ENCODE measurements around the gene RFPL4A.
"Not testable (repeated sequence)": the region's sequence is repeated elsewhere in the genome, so short reads cannot be mapped to it uniquely, and the experiment has no call there.

The RFPL4A gene

DNA sequence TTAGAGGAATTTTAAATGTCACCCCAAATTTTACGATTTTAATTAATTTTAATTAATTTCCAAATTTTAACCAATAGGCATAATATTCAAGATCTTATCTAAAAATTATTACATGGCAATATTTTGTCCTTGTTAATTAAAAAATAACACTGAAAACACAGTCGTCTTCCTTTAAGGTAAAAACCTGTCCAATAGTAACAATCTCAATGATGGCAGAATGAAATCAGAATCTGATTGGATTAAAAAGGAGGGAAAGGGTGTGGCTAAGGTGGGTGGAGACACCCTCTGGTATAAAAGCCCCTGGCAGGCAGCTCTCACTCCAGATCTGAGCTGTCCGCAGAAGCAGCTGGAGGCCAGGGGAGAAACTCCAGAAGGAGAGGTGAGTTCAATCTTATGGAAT is at the start of gene RFPL4A:
Gene RFPL4A (plus strand): TSS at position 301 of the 400 bp plus-strand sequence. CDS start 2,704 bp downstream, outside the sequence.
- not testable (repeated sequence) for H3K27ac ChIP-seq (ENCODE audit: low read depth in 2 of 2, low read length in 2 of 2)

DNA sequence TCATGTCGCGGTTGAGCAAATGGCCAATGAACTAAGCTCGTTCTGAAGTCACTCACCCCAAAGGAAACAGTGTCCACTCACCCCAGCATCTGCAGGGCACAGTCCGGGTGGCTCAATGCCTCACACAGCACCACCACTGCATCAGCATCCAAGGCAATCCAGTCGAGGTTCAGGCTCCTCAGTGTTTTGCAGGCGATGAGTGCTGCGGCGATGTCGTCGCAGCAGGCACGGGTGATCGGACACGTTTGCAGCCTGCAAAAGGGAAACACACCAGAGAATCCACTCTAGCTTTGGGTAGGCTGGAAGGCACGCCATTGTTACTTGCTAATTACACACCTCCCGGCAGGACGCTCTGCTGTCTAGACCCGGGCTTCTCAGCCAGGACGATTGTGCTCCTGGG is 47.2 kb upstream of the RFPL4A start:
- H3K27me3 ChIP-seq (ENCODE audit: control insufficient read depth in 2 of 2, insufficient read depth in 2 of 2, low read length in 2 of 2) = peaks cover 0 to 4% of the 10 kb centered on the region in 2 donors
- no peak overlapping the region for H3K4me3 ChIP-seq (ENCODE audit: low read length in 2 of 2)
- H3K4me1 ChIP-seq (ENCODE audit: control insufficient read depth in 2 of 2, insufficient read depth in 2 of 2, low read length in 2 of 2) = no peaks in the 10 kb centered on the region
- H3K9ac ChIP-seq (ENCODE audit: low read depth in 1 of 2, low read length in 2 of 2) = no peak overlapping the region
- H3K9me3 ChIP-seq (ENCODE audit: control insufficient read depth in 2 of 2, low read length in 2 of 2) = no peaks in the 10 kb centered on the region
- H3K36me3 ChIP-seq (ENCODE audit: control insufficient read depth in 2 of 2, insufficient read depth in 2 of 2, low read length in 2 of 2) = no peaks in the 10 kb centered on the region
- no peak overlapping the region for H3K27ac ChIP-seq (ENCODE audit: low read depth in 2 of 2, low read length in 2 of 2)

More for the DNA sequence above, at the start of gene RFPL4A:
- H3K36me3 ChIP-seq (ENCODE audit: control insufficient read depth in 2 of 2, insufficient read depth in 2 of 2, low read length in 2 of 2); H3K27me3 ChIP-seq (ENCODE audit: control insufficient read depth in 2 of 2, insufficient read depth in 2 of 2, low read length in 2 of 2); H3K4me3 ChIP-seq (ENCODE audit: low read length in 2 of 2); H3K4me1 ChIP-seq (ENCODE audit: control insufficient read depth in 2 of 2, insufficient read depth in 2 of 2, low read length in 2 of 2); H3K9ac ChIP-seq (ENCODE audit: low read depth in 1 of 2, low read length in 2 of 2); H3K9me3 ChIP-seq (ENCODE audit: control insufficient read depth in 2 of 2, low read length in 2 of 2): not testable (repeated sequence)

DNA sequence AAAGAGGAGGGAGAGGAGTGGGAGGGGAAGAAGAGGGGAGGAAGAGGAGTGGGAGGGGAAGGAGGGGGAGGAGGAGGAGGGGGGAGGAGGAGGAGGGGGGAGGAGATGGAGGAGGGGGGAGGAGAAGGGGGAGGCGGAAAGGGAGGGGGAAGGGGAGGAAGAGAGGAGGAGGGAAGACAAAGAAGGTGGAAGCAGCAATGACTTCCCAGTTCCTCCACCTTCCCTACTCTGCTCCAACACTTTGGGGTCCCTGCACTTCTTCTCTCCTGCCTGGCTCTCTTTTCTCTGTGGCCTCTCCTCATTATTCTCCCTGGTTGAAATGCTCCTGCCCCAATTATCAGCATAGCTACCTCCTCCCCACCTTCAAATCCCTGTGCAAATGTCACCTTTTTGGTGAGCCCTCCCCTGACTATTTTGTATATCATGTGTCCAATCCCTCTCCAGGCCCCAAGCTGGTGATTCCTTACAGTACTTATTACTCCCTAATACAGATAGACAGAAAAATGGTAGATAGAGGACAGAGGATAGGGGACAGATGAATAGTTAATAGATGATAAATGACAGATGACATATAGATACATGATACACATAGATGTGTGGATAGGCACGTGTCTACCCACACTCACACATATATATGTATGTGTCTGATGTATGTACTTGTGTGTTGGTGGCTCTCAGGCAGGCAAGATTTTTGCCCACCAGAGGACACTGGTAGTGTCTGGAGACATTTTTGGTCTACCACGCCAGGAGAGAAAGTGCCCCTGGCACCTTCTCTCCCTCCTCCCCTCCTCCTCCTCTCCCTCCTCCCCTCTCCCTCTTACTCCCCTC is 45.9 kb upstream of the RFPL4A start:
- Histone ChIP-seq H3K9ac (ENCODE audit: low read depth in 1 of 2, low read length in 2 of 2) (no peak overlapping the region), H3K4me3 (ENCODE audit: low read length in 2 of 2) (no peak overlapping the region), H3K4me1 (ENCODE audit: control insufficient read depth in 2 of 2, insufficient read depth in 2 of 2, low read length in 2 of 2) (no peaks in the 10 kb centered on the region), H3K27ac (ENCODE audit: low read depth in 2 of 2, low read length in 2 of 2) (no peak overlapping the region), H3K9me3 (ENCODE audit: control insufficient read depth in 2 of 2, low read length in 2 of 2) (no peaks in the 10 kb centered on the region), H3K36me3 (ENCODE audit: control insufficient read depth in 2 of 2, insufficient read depth in 2 of 2, low read length in 2 of 2) (no peaks in the 10 kb centered on the region), H3K27me3 (ENCODE audit: control insufficient read depth in 2 of 2, insufficient read depth in 2 of 2, low read length in 2 of 2) (peaks cover 0 to 5% of the 10 kb centered on the region in 2 donors)

DNA sequence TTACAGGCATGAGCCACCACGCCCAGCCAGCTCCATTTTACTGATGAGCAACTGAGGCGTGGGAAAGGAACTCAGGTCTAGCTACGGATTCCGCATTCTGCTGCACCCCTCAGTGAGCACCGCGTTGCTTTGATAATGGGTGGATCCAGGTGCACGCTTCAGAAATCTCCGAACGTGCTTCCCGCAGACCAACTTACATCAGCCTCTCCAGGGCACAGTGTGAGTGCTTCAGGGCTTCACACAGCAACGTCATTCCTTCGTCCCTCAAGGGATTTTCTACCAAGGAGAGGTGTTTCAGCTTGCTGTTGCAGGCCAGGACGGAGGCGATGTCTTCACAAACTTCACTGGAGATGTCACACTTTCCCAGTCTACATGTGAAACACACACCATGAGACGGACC is 42.4 kb upstream of the RFPL4A start:
- no peak overlapping the region for H3K9ac ChIP-seq (ENCODE audit: low read depth in 1 of 2, low read length in 2 of 2)
- no peaks in the 10 kb centered on the region for H3K4me1 ChIP-seq (ENCODE audit: control insufficient read depth in 2 of 2, insufficient read depth in 2 of 2, low read length in 2 of 2)
- H3K36me3 ChIP-seq (ENCODE audit: control insufficient read depth in 2 of 2, insufficient read depth in 2 of 2, low read length in 2 of 2) = no peaks in the 10 kb centered on the region
- H3K27ac ChIP-seq (ENCODE audit: low read depth in 2 of 2, low read length in 2 of 2) = no peak overlapping the region
- H3K9me3 ChIP-seq (ENCODE audit: control insufficient read depth in 2 of 2, low read length in 2 of 2) = peaks cover 0 to 2% of the 10 kb centered on the region in 2 donors
- H3K4me3 ChIP-seq (ENCODE audit: low read length in 2 of 2) = no peak overlapping the region
- peaks cover 0 to 5% of the 10 kb centered on the region in 2 donors for H3K27me3 ChIP-seq (ENCODE audit: control insufficient read depth in 2 of 2, insufficient read depth in 2 of 2, low read length in 2 of 2)

DNA sequence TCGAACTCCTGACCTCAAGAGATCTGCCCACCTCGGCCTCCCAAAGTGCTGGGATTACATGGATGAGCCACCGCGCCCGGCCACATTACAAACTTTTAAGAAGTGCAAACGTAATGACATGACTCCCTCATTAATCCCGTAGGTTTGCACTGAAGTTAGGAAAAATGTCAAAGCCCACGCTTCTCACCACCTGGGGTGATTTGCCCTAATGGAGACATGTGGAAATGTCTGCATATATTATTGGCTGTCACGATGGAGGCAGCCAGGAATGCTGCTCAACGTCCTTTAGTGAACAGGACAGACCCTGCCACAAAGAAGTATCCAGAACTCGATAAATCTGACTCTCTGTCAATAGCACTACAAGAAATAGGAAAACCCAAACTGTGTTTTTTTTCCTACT is 41.6 kb upstream of the RFPL4A start:
- H3K4me1 ChIP-seq (ENCODE audit: control insufficient read depth in 2 of 2, insufficient read depth in 2 of 2, low read length in 2 of 2) = no peaks in the 10 kb centered on the region
- no peak overlapping the region for H3K9ac ChIP-seq (ENCODE audit: low read depth in 1 of 2, low read length in 2 of 2)
- no peak overlapping the region for H3K4me3 ChIP-seq (ENCODE audit: low read length in 2 of 2)
- peaks cover 0 to 2% of the 10 kb centered on the region in 2 donors for H3K9me3 ChIP-seq (ENCODE audit: control insufficient read depth in 2 of 2, low read length in 2 of 2)
- peaks cover 0 to 5% of the 10 kb centered on the region in 2 donors for H3K27me3 ChIP-seq (ENCODE audit: control insufficient read depth in 2 of 2, insufficient read depth in 2 of 2, low read length in 2 of 2)
- H3K36me3 ChIP-seq (ENCODE audit: control insufficient read depth in 2 of 2, insufficient read depth in 2 of 2, low read length in 2 of 2) = no peaks in the 10 kb centered on the region
- H3K27ac ChIP-seq (ENCODE audit: low read depth in 2 of 2, low read length in 2 of 2) = no peak overlapping the region

DNA sequence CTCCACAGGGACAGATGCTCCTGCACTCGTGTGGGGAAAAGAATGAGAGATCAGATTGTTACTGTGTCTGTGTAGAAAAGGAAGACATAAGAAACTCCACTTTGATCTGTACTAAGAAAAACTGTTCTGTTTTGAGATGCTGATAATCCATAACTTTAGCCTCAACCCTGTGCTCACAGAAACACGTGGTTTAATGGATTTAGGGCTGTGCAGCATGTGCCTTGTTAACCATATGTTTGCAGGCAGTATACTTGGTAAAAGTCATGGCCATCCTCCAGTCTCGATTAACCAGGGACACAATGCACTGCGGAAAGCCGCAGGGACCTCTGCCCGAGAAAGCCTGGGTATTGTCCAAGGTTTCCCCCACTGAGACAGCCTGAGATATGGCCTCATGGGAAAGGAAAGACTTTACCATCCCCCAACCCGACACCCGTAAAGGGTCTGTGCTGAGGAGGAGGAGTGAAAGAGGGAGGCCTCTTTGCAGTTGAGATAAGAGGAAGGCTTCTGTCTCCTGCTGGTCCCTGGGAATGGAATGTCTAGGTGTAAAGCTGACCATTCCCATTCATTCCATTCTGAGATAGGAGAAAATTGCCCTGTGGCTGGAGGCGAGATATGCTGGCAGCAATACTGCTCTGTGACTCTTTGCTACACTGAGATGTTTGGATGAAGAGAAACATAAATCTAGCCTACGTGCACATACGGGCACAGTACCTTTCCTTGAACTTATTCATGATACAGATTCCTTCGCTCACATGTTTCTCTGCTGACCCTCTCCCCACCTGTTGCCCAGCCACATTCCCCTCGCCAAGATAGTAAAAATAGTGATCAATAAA is 40.8 kb upstream of the RFPL4A start:
- not testable (repeated sequence) for H3K27ac ChIP-seq (ENCODE audit: low read depth in 2 of 2, low read length in 2 of 2); H3K4me1 ChIP-seq (ENCODE audit: control insufficient read depth in 2 of 2, insufficient read depth in 2 of 2, low read length in 2 of 2); H3K9me3 ChIP-seq (ENCODE audit: control insufficient read depth in 2 of 2, low read length in 2 of 2); H3K27me3 ChIP-seq (ENCODE audit: control insufficient read depth in 2 of 2, insufficient read depth in 2 of 2, low read length in 2 of 2); H3K36me3 ChIP-seq (ENCODE audit: control insufficient read depth in 2 of 2, insufficient read depth in 2 of 2, low read length in 2 of 2); H3K4me3 ChIP-seq (ENCODE audit: low read length in 2 of 2); H3K9ac ChIP-seq (ENCODE audit: low read depth in 1 of 2, low read length in 2 of 2)

DNA sequence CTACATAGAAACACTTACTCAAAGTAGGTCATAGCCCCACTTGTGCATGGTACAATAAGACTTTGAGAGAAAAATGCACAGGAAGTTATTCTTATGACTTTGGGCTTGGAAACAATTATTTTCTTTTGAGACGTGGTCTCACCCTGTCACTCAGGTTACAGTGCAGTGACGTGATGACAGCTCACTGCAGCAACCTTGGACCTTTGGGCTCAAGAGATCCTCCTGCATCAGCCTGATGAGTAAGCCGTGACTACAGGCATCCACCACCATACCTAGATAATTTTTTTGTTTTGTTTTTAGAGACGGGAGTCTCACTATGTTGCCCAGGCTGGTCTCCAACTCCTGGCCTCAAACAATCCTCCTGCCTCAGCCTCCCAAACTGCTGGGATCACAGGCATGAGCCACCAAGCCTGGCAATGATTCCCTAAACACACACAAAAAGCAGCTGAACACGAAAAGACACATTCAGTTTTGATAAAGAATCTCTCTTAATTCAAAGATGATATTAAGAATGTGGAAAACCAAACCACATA is 38.6 kb upstream of the RFPL4A start:
- Histone ChIP-seq H3K9ac (ENCODE audit: low read depth in 1 of 2, low read length in 2 of 2) (no peak overlapping the region), H3K4me1 (ENCODE audit: control insufficient read depth in 2 of 2, insufficient read depth in 2 of 2, low read length in 2 of 2) (no peaks in the 10 kb centered on the region), H3K27me3 (ENCODE audit: control insufficient read depth in 2 of 2, insufficient read depth in 2 of 2, low read length in 2 of 2) (peaks cover 0 to 5% of the 10 kb centered on the region in 2 donors), H3K27ac (ENCODE audit: low read depth in 2 of 2, low read length in 2 of 2) (no peak overlapping the region), H3K4me3 (ENCODE audit: low read length in 2 of 2) (no peak overlapping the region), H3K36me3 (ENCODE audit: control insufficient read depth in 2 of 2, insufficient read depth in 2 of 2, low read length in 2 of 2) (no peaks in the 10 kb centered on the region), H3K9me3 (ENCODE audit: control insufficient read depth in 2 of 2, low read length in 2 of 2) (peaks cover 0 to 2% of the 10 kb centered on the region in 2 donors)

DNA sequence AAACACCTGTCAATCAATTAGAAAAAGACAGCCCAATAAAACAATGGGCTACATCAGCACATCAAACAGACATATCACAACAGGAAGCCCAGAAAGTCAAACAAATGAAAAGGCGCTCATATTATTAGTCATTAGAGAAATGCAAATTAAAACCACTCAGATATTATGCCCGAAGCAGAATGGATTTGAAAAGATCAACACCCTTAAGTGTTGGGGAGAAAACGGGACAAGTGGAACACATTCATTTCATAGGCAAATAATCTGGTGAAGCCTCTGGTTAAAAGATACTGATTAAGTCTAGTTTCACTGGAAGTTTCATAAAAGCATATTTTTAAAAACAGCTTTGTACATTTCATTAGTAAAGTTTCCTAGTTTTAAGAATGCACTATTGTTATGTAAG is 38.1 kb upstream of the RFPL4A start:
- no peak overlapping the region for H3K4me3 ChIP-seq (ENCODE audit: low read length in 2 of 2)
- H3K36me3 ChIP-seq (ENCODE audit: control insufficient read depth in 2 of 2, insufficient read depth in 2 of 2, low read length in 2 of 2) = no peaks in the 10 kb centered on the region
- H3K27me3 ChIP-seq (ENCODE audit: control insufficient read depth in 2 of 2, insufficient read depth in 2 of 2, low read length in 2 of 2) = peaks cover 0 to 5% of the 10 kb centered on the region in 2 donors
- H3K27ac ChIP-seq (ENCODE audit: low read depth in 2 of 2, low read length in 2 of 2) = no peak overlapping the region
- no peak overlapping the region for H3K9ac ChIP-seq (ENCODE audit: low read depth in 1 of 2, low read length in 2 of 2)
- no peaks in the 10 kb centered on the region for H3K4me1 ChIP-seq (ENCODE audit: control insufficient read depth in 2 of 2, insufficient read depth in 2 of 2, low read length in 2 of 2)
- H3K9me3 ChIP-seq (ENCODE audit: control insufficient read depth in 2 of 2, low read length in 2 of 2) = peaks cover 0 to 2% of the 10 kb centered on the region in 2 donors

DNA sequence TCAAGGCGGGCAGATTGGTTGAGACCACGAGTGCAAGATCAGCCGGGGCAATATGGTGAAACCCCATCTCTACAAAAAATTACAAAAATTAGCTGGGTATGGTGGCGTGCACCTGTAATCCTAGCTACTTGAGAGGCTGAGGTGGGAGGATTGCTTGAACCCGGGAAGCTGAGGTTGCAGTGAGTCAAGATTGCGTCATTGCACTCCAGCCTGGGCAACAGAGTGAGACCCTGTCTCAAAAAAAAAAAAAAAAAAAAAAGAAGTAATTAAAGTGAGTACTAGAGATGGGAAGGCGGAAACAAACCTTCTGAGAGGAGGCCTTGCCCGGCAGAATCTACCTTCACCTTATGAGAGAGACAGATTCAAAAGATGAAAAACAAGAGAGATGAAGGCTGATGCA is 35.4 kb upstream of the RFPL4A start:
- peaks cover 0 to 2% of the 10 kb centered on the region in 2 donors for H3K9me3 ChIP-seq (ENCODE audit: control insufficient read depth in 2 of 2, low read length in 2 of 2)
- H3K36me3 ChIP-seq (ENCODE audit: control insufficient read depth in 2 of 2, insufficient read depth in 2 of 2, low read length in 2 of 2) = no peaks in the 10 kb centered on the region
- no peak overlapping the region for H3K4me3 ChIP-seq (ENCODE audit: low read length in 2 of 2)
- H3K4me1 ChIP-seq (ENCODE audit: control insufficient read depth in 2 of 2, insufficient read depth in 2 of 2, low read length in 2 of 2) = no peaks in the 10 kb centered on the region
- H3K27ac ChIP-seq (ENCODE audit: low read depth in 2 of 2, low read length in 2 of 2) = no peak overlapping the region
- H3K27me3 ChIP-seq (ENCODE audit: control insufficient read depth in 2 of 2, insufficient read depth in 2 of 2, low read length in 2 of 2) = no peaks in the 10 kb centered on the region
- no peak overlapping the region for H3K9ac ChIP-seq (ENCODE audit: low read depth in 1 of 2, low read length in 2 of 2)

DNA sequence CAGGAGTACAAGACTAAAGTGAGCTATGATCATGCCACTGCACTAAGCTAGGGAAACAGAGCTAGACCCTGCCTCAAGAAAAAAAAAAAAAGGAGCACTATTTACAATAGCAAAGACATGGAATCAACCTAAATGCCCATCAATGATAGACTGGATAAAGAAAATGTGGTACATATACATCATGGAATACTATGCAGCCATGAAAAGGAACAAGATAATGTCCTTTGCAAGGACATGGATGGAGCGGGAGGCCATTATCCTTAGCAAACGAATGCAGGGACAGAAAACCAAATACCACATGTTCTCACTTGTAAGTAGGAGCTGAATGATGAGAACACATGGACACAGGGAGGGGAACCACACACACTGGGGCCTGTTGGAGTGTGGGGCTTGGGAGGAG is 28.5 kb upstream of the RFPL4A start:
- H3K4me1 ChIP-seq (ENCODE audit: control insufficient read depth in 2 of 2, insufficient read depth in 2 of 2, low read length in 2 of 2); H3K4me3 ChIP-seq (ENCODE audit: low read length in 2 of 2); H3K36me3 ChIP-seq (ENCODE audit: control insufficient read depth in 2 of 2, insufficient read depth in 2 of 2, low read length in 2 of 2); H3K27ac ChIP-seq (ENCODE audit: low read depth in 2 of 2, low read length in 2 of 2); H3K27me3 ChIP-seq (ENCODE audit: control insufficient read depth in 2 of 2, insufficient read depth in 2 of 2, low read length in 2 of 2); H3K9ac ChIP-seq (ENCODE audit: low read depth in 1 of 2, low read length in 2 of 2); H3K9me3 ChIP-seq (ENCODE audit: control insufficient read depth in 2 of 2, low read length in 2 of 2): not testable (repeated sequence)
